Measurements from ENCODE around the gene TMC1. TPM values are rescaled to one million over a fixed set of nuclear protein-coding genes. Genes with fewer than 3 reads are reported as not detected.

The TMC1 gene
- total RNA-seq, 1 donor: 0.36 TPM

- TF ChIP-seq CTCF (IDR thresholded peaks at IDR 0.05; ENCODE audit: insufficient read depth, low read length): no peak
- H3K4me3 ChIP-seq (ENCODE audit: low read depth, low read length): no peak overlapping the region
- DNase-seq (ENCODE audit: low read depth): no peak
Measured at GRCh38 chr9:72812559-72813111, 291.2 kb downstream of the TMC1 start.

GRCh38 chr9:72813544-72813943, 292.1 kb downstream of the TMC1 start:
- no peak for TF ChIP-seq CTCF (IDR thresholded peaks at IDR 0.05; ENCODE audit: insufficient read depth, low read length)
- DNase-seq (ENCODE audit: low read depth): no peak
- H3K4me3 ChIP-seq (ENCODE audit: low read depth, low read length): no peak overlapping the region

- TF ChIP-seq CTCF (IDR thresholded peaks at IDR 0.05; ENCODE audit: insufficient read depth, low read length): no peak
- H3K4me3 ChIP-seq (ENCODE audit: low read depth, low read length): no peak overlapping the region
- DNase-seq (ENCODE audit: low read depth): no peak
Measured at GRCh38 chr9:72814083-72814597, 292.7 kb downstream of the TMC1 start.

- no peak overlapping the region for H3K4me3 ChIP-seq (ENCODE audit: low read depth, low read length)
- no peak for TF ChIP-seq CTCF (IDR thresholded peaks at IDR 0.05; ENCODE audit: insufficient read depth, low read length)
- no peak for DNase-seq (ENCODE audit: low read depth)
Measured at GRCh38 chr9:72816666-72817065, 295.3 kb downstream of the TMC1 start.

GRCh38 chr9:72817413-72817812, 296.0 kb downstream of the TMC1 start:
- no peak for TF ChIP-seq CTCF (IDR thresholded peaks at IDR 0.05; ENCODE audit: insufficient read depth, low read length)
- H3K4me3 ChIP-seq (ENCODE audit: low read depth, low read length): no peak overlapping the region
- no peak for DNase-seq (ENCODE audit: low read depth)

- DNase-seq (ENCODE audit: low read depth): no peak
- H3K4me3 ChIP-seq (ENCODE audit: low read depth, low read length): no peak overlapping the region
- no peak for TF ChIP-seq CTCF (IDR thresholded peaks at IDR 0.05; ENCODE audit: insufficient read depth, low read length)
Measured at GRCh38 chr9:72818385-72818784, 297.0 kb downstream of the TMC1 start.

GRCh38 chr9:72823971-72824370, 302.6 kb downstream of the TMC1 start:
- no peak for TF ChIP-seq CTCF (IDR thresholded peaks at IDR 0.05; ENCODE audit: insufficient read depth, low read length)
- DNase-seq (ENCODE audit: low read depth): no peak

More at GRCh38 chr9:72823971-72824370, 302.6 kb downstream of the TMC1 start:
- H3K4me3 ChIP-seq (ENCODE audit: low read depth, low read length): no peak overlapping the region

Measured in fibroblast of the aortic adventitia (primary cell).